Islet of Langerhans (tissue), 1 donor: ENCODE results near the gene SRD5A2.
"Not testable (repeated sequence)": the region's sequence is repeated elsewhere in the genome, so short reads cannot be mapped to it uniquely, and the experiment has no call there.

Source experiments
- FAIRE-seq: peaks from one replicate; lab custom pipeline; 2011; peaks lifted over from hg19 to GRCh38; lab: Jason Lieb, UNC

Gene SRD5A2

GRCh38 chr2:31533036-31533435 is 47.7 kb downstream of the SRD5A2 start:
- no peak for FAIRE-seq

GRCh38 chr2:31531101-31531500 is 49.6 kb downstream of the SRD5A2 start:
- no peak for FAIRE-seq

- no peak for FAIRE-seq
Observed at GRCh38 chr2:31529256-31529655, 51.5 kb downstream of the SRD5A2 start.

GRCh38 chr2:31528823-31529222 is 51.9 kb downstream of the SRD5A2 start:
- FAIRE-seq: no peak

GRCh38 chr2:31526946-31527732 is 53.6 kb downstream of the SRD5A2 start:
- FAIRE-seq: no peak

GRCh38 chr2:31525876-31526275 is 54.9 kb downstream of the SRD5A2 start:
- FAIRE-seq: no peak

GRCh38 chr2:31524592-31524991 is 56.1 kb downstream of the SRD5A2 start:
- FAIRE-seq: no peak

- peak; percentile 81 for FAIRE-seq
Observed at GRCh38 chr2:31523871-31524492, 56.8 kb downstream of the SRD5A2 start.

GRCh38 chr2:31522786-31523185 is 58.0 kb downstream of the SRD5A2 start:
- no peak for FAIRE-seq

GRCh38 chr2:31517442-31518203 is 63.1 kb downstream of the SRD5A2 start:
- FAIRE-seq: no peak

- FAIRE-seq: no peak
Observed at GRCh38 chr2:31515586-31515985, 65.2 kb downstream of the SRD5A2 start.

GRCh38 chr2:31513553-31513952 is 67.2 kb downstream of the SRD5A2 start:
- no peak for FAIRE-seq

GRCh38 chr2:31511376-31511775 is 69.4 kb downstream of the SRD5A2 start:
- no peak for FAIRE-seq

GRCh38 chr2:31505111-31505510 is 75.6 kb downstream of the SRD5A2 start:
- FAIRE-seq: no peak

- FAIRE-seq: no peak
Observed at GRCh38 chr2:31504311-31504710, 76.4 kb downstream of the SRD5A2 start.

- FAIRE-seq: not testable (repeated sequence)
Observed at GRCh38 chr2:31496451-31496874, 84.3 kb downstream of the SRD5A2 start.

- FAIRE-seq: not testable (repeated sequence)
Observed at GRCh38 chr2:31489339-31489738, 91.4 kb downstream of the SRD5A2 start.

- no peak for FAIRE-seq
Observed at GRCh38 chr2:31483246-31483645, 97.5 kb downstream of the SRD5A2 start.

- no peak for FAIRE-seq
Observed at GRCh38 chr2:31476511-31477180, 104.1 kb downstream of the SRD5A2 start.

GRCh38 chr2:31475692-31476091 is 105.0 kb downstream of the SRD5A2 start:
- FAIRE-seq: peak; percentile 79

GRCh38 chr2:31474296-31474695 is 106.4 kb downstream of the SRD5A2 start:
- no peak for FAIRE-seq
